Measurements from ENCODE around the gene GRM3. TPM values are rescaled to one million over a fixed set of nuclear protein-coding genes. Genes with fewer than 3 reads are reported as not detected.

The GRM3 gene
- total RNA-seq, 1 donor from 2014 or later, result not detected

GRCh38 chr7:86747698-86748097, 104.0 kb downstream of the GRM3 start:
- ATAC-seq (no peak), DNase-seq (no peak)
- Histone ChIP-seq H3K4me3 (no peak overlapping the region), H3K4me1 (no peaks in the 10 kb centered on the region), H3K27ac (no peak overlapping the region), H3K9me3 (no peaks in the 10 kb centered on the region), H3K36me3 (no peaks in the 10 kb centered on the region), H3K27me3 (ENCODE audit: low read depth) (no peaks in the 10 kb centered on the region)
- intact Hi-C loops (cut with DNase I), result no loop called here
- TF ChIP-seq, protein P1, sequence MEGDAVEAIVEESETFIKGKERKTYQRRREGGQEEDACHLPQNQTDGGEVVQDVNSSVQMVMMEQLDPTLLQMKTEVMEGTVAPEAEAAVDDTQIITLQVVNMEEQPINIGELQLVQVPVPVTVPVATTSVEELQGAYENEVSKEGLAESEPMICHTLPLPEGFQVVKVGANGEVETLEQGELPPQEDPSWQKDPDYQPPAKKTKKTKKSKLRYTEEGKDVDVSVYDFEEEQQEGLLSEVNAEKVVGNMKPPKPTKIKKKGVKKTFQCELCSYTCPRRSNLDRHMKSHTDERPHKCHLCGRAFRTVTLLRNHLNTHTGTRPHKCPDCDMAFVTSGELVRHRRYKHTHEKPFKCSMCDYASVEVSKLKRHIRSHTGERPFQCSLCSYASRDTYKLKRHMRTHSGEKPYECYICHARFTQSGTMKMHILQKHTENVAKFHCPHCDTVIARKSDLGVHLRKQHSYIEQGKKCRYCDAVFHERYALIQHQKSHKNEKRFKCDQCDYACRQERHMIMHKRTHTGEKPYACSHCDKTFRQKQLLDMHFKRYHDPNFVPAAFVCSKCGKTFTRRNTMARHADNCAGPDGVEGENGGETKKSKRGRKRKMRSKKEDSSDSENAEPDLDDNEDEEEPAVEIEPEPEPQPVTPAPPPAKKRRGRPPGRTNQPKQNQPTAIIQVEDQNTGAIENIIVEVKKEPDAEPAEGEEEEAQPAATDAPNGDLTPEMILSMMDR (IDR thresholded peaks at IDR 0.05), result no peak

DNA sequence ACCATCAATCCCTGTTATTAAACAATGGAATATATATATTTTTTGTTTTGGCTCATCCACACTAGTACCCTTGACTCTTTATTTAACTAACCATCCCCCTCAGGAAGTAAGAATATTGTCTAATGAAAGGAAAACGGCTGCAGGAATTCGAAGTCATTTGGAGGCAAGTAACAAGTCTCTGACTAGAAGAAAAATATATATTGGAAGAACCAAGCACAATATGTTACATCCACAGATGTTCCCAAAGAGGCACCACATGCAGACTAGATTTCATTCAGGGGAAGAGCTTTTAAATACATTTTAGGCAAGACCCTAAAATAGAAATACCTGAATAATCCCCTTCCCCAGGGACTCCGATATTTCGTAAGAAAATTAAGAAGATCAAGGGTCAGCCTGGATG, 104.5 kb downstream of the GRM3 start:
- ATAC-seq (no peak), DNase-seq (no peak)
- Histone ChIP-seq H3K4me3 (no peak overlapping the region), H3K27ac (no peak overlapping the region), H3K27me3 (ENCODE audit: low read depth) (no peaks in the 10 kb centered on the region), H3K36me3 (no peaks in the 10 kb centered on the region), H3K4me1 (no peaks in the 10 kb centered on the region), H3K9me3 (no peaks in the 10 kb centered on the region)
- intact Hi-C loops (cut with DNase I), result no loop called here
- TF ChIP-seq, protein P1 (IDR thresholded peaks at IDR 0.05), result no peak

GRCh38 chr7:86748843-86749719, 105.4 kb downstream of the GRM3 start:
- intact Hi-C loops (cut with DNase I), result no loop called here
- H3K9me3 ChIP-seq, result no peaks in the 10 kb centered on the region
- ATAC-seq (no peak), DNase-seq (no peak)
- H3K4me1 ChIP-seq, result no peaks in the 10 kb centered on the region
- H3K4me3 ChIP-seq, result no peak overlapping the region
- H3K27me3 ChIP-seq (ENCODE audit: low read depth), result no peaks in the 10 kb centered on the region
- no peaks in the 10 kb centered on the region for H3K36me3 ChIP-seq
- TF ChIP-seq, protein P1 (IDR thresholded peaks at IDR 0.05), result no peak
- H3K27ac ChIP-seq, result no peak overlapping the region

DNA sequence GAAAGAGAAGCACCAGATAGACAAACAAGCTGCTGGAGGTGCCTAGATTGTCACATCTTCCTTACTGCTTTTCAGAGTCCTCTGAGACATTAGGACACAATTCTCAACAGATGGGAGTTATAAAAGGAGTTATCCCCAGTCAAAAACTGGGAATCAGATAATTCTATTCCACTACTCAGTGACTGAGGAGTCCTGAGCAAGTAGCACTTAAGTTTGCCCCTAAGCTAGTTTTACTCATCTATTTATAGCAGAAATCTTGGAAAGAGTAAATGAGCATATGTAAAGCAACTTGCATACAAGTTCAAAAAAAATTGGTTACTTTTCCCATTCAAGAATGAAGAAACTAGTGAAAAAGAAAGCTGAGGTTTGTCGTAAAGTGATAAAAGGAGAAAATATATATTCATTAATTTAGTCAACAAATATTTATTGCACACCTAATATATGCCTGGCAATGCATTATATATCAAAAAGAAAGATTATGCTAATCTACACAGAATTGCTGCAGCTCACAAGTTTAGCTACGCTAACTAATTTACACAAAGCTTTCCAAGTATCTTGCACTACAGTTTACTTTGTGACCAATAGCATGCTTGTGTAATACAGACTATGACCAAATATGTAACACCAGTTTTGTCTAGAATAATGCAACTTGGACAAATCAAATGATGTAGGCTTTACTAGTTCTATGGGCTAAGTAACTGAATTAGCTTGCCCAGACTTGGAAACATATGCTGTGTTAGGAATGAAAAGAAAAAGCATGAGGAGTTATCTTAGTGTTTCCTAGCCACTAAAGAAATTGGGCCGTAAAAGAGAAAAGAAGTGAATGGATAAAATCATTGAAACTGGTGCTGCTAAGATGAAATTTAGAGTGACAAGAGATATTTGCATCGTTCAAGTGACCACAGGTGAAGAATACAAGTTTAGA, 106.3 kb downstream of the GRM3 start:
- TF ChIP-seq, protein P1 (IDR thresholded peaks at IDR 0.05), result no peak
- no peak for DNase-seq
- ATAC-seq, result no peak
- H3K4me1 ChIP-seq, result no peaks in the 10 kb centered on the region
- intact Hi-C loops (cut with DNase I), result no loop called here
- no peaks in the 10 kb centered on the region for H3K27me3 ChIP-seq (ENCODE audit: low read depth)
- no peak overlapping the region for H3K4me3 ChIP-seq
- H3K9me3 ChIP-seq, result no peaks in the 10 kb centered on the region
- H3K27ac ChIP-seq, result no peak overlapping the region
- H3K36me3 ChIP-seq, result no peaks in the 10 kb centered on the region

DNA sequence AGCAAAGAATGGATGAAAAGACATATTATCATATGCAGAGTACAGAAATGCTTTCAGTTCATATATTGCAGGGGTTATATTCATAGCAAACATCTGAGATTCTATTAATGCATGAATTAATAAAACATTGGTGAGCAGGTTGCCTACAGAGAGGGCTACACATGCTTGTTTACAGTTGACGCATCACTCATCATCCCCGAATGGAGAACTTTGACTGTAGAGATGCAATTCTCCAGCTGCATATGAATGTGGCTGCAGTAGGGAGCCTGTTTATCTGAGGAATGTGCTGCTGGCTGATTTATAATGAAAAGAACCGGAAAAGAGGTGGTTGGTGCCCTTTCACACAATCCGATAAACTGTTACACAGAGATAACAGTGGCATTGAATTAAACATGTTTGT, 116.5 kb downstream of the GRM3 start:
- Histone ChIP-seq H3K4me1 (no peaks in the 10 kb centered on the region), H3K4me3 (no peak overlapping the region), H3K36me3 (no peaks in the 10 kb centered on the region), H3K27me3 (ENCODE audit: low read depth) (no peaks in the 10 kb centered on the region), H3K9me3 (no peaks in the 10 kb centered on the region), H3K27ac (no peak overlapping the region)
- no peak for ATAC-seq
- TF ChIP-seq, protein P1 (IDR thresholded peaks at IDR 0.05), result no peak
- no peak for DNase-seq
- intact Hi-C loops (cut with DNase I), result no loop called here
